Cardiac fibroblast (primary cell): ENCODE measurements around the gene RAB4B.
A peak's percentile ranks its signal among the peaks of the same experiment; 100 is the strongest.

Experiments used
- DNase-seq, 2 donors: peaks; one replicate each; pipeline versions ENCODE4 v3.0.0 to v3.0.0-alpha.2; 2010; ENCODE audit warnings: low read depth in 2 of 2
- H3K4me3 ChIP-seq, 2 donors: replicated peaks in 1 of 2; 1 replicate in 1 of 2; 2 replicates in 1 of 2; pipeline ENCODE4 v1.5.1; 2011; ENCODE audit warnings: low read depth in 2 of 2, low read length in 2 of 2, mild to moderate bottlenecking in 2 of 2, moderate library complexity in 1 of 2
- TF ChIP-seq, protein P1 (sequence below): IDR thresholded peaks from one replicate; pipeline ENCODE4 v1.5.1; 2011; ENCODE audit warnings: low read depth, mild to moderate bottlenecking, low read length, inconsistent platforms

RAB4B gene

DNA sequence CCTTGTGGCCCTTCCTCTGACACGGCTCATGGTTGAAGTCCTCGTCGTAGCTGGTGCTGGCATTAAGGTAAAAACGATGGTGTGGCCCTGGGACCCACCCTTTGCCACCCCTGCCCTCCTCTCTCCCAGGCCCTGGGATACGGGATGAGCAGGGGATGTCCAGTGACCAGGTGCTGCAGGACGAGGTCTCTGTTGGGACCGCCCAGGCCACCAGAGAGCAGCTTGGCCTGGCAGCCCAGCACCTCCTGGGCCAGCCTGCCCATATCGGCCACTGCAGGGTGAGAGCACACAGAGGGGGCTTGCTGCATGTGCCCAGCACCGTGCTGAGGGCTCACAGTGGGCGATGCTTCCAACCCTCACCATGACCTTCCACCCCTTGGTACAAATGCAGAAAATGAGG lies 34.1 kb upstream of the RAB4B start:
- no peak for DNase-seq

DNA sequence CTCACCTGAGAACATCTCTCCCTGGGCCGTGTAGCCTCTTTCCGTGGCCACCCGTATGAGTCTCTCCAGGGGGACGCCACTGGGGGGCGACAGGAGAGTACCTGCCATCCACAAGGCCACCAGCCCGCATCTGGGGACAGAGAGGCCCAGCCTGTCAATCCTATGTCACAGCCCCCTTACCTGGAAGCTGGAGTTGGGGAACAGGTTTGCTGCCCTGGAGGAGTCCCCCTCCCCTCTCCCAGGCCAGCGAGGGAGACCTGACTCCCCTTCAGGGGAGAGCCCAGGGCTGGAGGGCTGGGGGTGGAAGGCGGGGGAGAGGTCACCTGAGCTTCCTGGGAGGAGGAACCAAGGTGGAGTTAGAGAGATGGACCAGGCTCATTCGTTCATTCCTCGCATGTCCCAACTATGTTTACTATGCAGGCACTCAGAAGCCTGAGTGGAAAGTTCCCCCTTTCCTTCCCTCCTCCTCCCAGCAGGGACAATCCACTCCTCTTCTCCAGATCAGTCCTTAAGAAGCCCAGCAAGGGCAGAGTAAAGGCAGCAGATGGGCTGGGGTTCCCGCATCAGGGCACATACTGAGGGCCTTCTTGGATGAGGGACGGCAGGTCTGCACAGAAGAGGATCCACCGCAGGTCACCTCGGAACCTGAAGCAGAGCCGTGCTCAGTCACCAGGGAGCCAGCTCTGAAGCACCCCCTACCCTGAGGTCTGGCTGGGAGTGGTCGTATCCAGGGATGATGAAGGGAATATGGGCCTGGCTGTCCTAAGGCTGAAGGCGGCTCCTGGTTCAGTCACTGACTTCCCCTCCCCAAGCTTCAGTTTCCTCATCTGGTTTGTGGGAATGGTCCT lies 33.3 kb upstream of the RAB4B start:
- H3K4me3 ChIP-seq = no peak overlapping the region
- TF ChIP-seq, protein P1, sequence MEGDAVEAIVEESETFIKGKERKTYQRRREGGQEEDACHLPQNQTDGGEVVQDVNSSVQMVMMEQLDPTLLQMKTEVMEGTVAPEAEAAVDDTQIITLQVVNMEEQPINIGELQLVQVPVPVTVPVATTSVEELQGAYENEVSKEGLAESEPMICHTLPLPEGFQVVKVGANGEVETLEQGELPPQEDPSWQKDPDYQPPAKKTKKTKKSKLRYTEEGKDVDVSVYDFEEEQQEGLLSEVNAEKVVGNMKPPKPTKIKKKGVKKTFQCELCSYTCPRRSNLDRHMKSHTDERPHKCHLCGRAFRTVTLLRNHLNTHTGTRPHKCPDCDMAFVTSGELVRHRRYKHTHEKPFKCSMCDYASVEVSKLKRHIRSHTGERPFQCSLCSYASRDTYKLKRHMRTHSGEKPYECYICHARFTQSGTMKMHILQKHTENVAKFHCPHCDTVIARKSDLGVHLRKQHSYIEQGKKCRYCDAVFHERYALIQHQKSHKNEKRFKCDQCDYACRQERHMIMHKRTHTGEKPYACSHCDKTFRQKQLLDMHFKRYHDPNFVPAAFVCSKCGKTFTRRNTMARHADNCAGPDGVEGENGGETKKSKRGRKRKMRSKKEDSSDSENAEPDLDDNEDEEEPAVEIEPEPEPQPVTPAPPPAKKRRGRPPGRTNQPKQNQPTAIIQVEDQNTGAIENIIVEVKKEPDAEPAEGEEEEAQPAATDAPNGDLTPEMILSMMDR = no peak
- no peak for DNase-seq

More for the DNA sequence above, 34.1 kb upstream of the RAB4B start:
- no peak overlapping the region for H3K4me3 ChIP-seq
- TF ChIP-seq, protein P1 = no peak

DNA sequence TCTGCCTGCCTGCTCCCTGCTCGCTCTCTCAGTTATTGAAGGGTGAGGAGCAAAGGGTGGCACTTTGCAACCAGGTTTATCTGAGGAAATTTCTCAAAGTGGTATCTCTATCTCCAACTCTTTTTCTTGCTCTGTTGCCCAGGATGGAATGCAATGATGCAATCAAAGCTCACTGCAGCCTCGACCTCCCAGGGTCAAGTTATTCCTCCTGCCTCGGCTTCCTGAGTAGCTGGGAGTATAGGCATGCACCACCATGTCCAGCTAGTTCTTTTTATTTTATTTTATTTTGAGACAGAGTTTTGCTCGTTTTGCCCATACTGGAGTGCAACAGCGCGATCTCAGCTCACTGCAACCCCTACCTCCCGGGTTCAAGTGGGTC lies 32.7 kb upstream of the RAB4B start:
- peak; percentile 55 to 78 for DNase-seq
- TF ChIP-seq, protein P1 = no peak

DNA sequence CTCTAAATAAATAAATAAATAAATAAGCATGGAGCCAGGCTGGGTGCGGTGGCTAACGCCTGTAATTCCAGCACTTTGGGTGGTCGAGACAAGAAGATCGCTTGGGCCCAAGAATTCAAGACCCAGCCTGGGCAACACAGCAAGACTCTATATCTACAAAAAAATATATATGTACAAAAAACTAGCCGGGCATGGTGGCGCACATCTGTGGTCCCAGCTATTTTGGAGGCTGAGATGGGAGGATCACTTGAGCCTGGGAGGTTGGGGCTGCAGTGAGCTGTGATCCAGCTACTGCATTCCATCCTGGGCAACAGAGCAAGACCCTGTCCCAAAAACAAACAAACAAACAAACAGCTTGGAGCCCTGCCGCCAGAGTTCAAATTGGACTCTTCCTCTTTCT lies 30.5 kb upstream of the RAB4B start:
- DNase-seq = no peak
- TF ChIP-seq, protein P1 = no peak
- no peak overlapping the region for H3K4me3 ChIP-seq

More for the DNA sequence above, 32.7 kb upstream of the RAB4B start:
- no peak overlapping the region for H3K4me3 ChIP-seq

DNA sequence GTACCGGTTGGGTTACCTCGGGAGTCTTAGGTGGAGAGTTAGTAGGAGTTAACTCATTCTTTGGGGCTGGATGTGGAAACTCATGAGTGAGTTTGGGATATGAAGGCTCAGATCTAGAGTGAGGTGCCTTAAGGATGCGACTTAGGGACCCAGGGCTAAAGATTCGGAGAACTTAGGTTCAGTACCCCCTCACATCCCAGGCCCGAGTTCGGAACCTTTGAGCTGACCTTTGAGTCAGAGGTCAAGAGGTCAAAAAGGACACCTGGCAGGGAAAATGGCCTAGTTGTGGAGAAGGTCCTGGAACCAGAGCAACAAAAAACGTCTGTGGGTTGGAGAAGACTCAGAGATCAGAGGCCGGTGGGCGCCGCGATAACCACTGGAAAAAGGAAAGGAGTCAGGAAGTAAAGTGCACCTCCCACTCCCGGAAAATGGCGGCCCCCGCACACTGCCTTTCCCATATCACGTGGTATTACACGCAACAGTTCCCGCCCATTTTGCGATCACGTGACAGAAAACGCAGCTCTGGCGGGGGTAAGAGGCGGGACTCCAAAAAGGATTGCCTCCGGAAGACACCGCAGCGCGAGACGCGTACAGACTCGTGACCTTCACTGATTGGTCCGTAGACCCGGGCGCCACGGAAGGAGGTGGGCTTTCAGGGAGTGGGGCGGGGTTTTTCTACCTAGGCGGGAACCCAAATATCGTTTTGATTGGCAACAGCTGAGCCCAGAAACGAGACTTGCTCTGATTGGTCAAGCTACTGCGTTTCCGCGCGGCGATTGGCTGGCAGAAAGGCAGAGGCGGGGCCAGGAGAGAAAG lies 27.8 kb upstream of the RAB4B start, which contains the start of gene ACTMAP:
TSS of gene ACTMAP (minus strand) at position 420 of the 816 bp plus-strand sequence. CDS start 674 bp downstream, outside the sequence.
- TF ChIP-seq, protein P1 = no peak
- DNase-seq = peak; percentile 100
- H3K4me3 ChIP-seq = peak within 1 kb of the TSS; percentile 77 to 89

DNA sequence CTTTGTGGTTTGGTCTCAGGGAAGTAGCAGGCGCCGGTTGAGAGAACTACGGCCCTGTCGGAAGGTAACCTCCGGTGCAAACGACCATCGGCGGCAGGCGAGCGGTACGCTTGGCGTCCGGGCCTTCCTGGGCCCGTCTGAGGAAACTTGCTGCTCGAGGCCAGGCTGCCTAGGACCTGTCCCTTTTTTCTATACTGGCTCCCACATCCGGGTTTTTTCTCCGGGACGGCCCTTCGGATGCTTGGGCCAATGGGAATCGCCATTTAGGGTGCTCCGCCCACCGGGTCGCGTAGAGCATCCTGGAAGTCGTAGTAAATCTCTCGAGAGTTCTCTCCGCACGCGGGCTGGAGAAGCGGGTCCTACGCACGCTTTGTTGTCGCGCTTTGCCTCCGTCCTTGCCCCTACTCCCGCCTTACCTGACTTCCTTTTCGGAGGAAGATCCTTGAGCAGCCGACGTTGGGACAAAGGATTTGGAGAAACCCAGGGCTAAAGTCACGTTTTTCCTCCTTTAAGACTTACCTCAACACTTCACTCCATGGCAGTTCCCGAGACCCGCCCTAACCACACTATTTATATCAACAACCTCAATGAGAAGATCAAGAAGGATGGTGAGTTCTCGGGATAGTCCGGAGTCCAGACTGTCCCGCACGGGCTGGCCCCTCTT lies 27.0 kb upstream of the RAB4B start, which contains the start of gene SNRPA:
TSS of gene SNRPA (plus strand) at position 330 of the 664 bp plus-strand sequence. CDS start at position 536, 206 bp downstream.
- H3K4me3 ChIP-seq = peak within 1 kb of the TSS; percentile 77 to 89
- peak; percentile 98 to 99 for DNase-seq
- TF ChIP-seq, protein P1 = no peak
